GM19328 (cell line): Measurements from ENCODE around the gene RTEL1.
A peak's percentile ranks its signal among the peaks of the same experiment; 100 is the strongest.

Experiments
- ATAC-seq: cut with Tn5 transposase; IDR thresholded peaks from one replicate; pipeline ENCODE4 v1.9.1; 2021; ENCODE audit warnings: mild to moderate bottlenecking, moderate library complexity; ENCODE audit not compliant: unreplicated experiment

The RTEL1 gene

GRCh38 chr20:63697868-63698545 lies 39.9 kb downstream of the RTEL1 start:
- no peak for ATAC-seq

- ATAC-seq, result no peak
Measured at GRCh38 chr20:63698739-63699465, 40.8 kb downstream of the RTEL1 start.

- ATAC-seq, result no peak
Measured at GRCh38 chr20:63699466-63700198, 41.5 kb downstream of the RTEL1 start.

GRCh38 chr20:63700199-63701050 lies 42.3 kb downstream of the RTEL1 start:
- no peak for ATAC-seq

GRCh38 chr20:63701051-63701328 lies 42.9 kb downstream of the RTEL1 start:
- no peak for ATAC-seq

- no peak for ATAC-seq
Measured at GRCh38 chr20:63701329-63702035, 43.4 kb downstream of the RTEL1 start.

GRCh38 chr20:63702036-63702665 lies 44.0 kb downstream of the RTEL1 start:
- no peak for ATAC-seq

- ATAC-seq, result no peak
Measured at GRCh38 chr20:63702751-63703470, 44.8 kb downstream of the RTEL1 start.

GRCh38 chr20:63703471-63703975 lies 45.4 kb downstream of the RTEL1 start:
- ATAC-seq, result no peak

- ATAC-seq, result no peak
Measured at GRCh38 chr20:63703976-63704748, 46.0 kb downstream of the RTEL1 start.

- ATAC-seq, result no peak
Measured at GRCh38 chr20:63704749-63705117, 46.6 kb downstream of the RTEL1 start.

- no peak for ATAC-seq
Measured at GRCh38 chr20:63705232-63706026, 47.3 kb downstream of the RTEL1 start.

- no peak for ATAC-seq
Measured at GRCh38 chr20:63706027-63706695, 48.0 kb downstream of the RTEL1 start.

GRCh38 chr20:63706852-63707557 lies 48.9 kb downstream of the RTEL1 start:
- no peak for ATAC-seq

- ATAC-seq, result peak; percentile 68
Measured at GRCh38 chr20:63707558-63708300, 49.6 kb downstream of the RTEL1 start, which contains the start of the genes ARFRP1 and ZGPAT. ARFRP1 (minus strand) TSS chr20:63707976; CDS start chr20:63707091, 885 bp downstream. ZGPAT (plus strand) TSS chr20:63708039; CDS start chr20:63708581, 542 bp downstream.
